ENCODE results near the gene ROBO4.

GRCh38 chr11:124922831-124923230, 25.2 kb upstream of the ROBO4 start:
- TF ChIP-seq, protein P1, sequence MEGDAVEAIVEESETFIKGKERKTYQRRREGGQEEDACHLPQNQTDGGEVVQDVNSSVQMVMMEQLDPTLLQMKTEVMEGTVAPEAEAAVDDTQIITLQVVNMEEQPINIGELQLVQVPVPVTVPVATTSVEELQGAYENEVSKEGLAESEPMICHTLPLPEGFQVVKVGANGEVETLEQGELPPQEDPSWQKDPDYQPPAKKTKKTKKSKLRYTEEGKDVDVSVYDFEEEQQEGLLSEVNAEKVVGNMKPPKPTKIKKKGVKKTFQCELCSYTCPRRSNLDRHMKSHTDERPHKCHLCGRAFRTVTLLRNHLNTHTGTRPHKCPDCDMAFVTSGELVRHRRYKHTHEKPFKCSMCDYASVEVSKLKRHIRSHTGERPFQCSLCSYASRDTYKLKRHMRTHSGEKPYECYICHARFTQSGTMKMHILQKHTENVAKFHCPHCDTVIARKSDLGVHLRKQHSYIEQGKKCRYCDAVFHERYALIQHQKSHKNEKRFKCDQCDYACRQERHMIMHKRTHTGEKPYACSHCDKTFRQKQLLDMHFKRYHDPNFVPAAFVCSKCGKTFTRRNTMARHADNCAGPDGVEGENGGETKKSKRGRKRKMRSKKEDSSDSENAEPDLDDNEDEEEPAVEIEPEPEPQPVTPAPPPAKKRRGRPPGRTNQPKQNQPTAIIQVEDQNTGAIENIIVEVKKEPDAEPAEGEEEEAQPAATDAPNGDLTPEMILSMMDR (conservative IDR thresholded peaks at IDR 0.05): no peak
- TF ChIP-seq ZFX (IDR thresholded peaks at IDR 0.05): no peak

Data from C4-2B (cell line).